ENCODE measurements around the gene C10orf71.

The C10orf71 gene

DNA sequence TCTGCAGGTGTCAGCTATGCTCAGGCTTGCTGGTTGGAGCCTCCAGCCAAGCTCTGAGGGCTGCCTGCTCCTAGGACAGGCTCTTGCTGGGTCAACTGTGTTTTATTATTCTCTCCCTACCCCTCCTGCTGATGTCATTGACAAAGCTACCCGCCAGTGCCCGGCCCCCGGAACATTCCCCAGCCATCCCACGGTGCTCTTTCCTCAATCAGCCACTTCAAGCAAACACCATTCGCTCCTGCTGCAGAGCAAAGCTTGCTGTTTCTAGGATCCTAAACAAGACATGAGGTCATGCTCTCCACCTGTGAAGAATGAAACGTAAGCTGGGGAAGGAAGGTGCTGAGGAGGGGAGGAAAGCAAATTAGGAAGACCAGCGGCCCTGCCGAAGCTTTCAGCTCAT lies 2.1 kb upstream of the C10orf71 start:
- DNase-seq, result no peak

DNA sequence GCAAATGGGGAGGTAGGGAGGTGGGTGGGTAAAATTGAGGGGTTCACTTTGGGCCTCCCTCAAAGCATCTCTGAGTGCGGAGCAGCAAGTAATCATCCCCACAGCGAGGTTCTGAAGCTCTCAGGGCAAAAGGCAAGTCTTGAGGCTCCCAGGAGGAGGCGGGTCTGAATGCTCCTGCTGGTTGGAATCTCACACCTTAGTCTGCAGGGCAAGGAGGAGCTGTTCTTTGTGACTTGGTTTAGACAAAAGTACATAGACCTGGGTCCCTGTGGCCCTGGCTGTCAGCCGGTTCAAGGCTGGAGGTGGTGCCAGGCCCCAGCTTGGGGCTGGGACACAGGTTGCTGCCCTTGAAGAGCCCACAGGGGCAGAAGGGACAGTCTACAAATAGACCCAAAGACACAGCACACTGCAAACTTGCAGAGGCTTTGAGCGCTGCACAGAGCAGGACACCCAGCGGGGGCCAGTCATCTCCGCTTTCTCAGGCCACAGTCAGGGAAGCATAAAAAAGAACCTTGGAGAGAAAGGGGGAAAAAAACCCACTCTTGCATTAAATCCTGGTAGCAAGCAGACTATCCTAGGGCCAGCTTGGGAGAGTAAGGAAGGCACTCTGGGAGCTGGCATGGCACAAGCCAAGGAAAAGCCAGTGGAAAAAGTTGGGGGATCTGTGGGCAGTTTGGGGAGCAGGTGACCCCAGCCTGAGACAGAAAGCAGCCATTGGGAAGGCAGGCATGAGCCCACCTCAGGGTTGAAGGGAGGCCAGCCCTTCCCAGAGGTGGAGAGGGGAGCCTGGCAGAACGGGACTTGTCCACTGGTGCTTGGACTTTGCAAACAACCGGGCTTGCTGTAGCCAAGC lies 926 bp upstream of the C10orf71 start:
- DNase-seq, result no peak

DNA sequence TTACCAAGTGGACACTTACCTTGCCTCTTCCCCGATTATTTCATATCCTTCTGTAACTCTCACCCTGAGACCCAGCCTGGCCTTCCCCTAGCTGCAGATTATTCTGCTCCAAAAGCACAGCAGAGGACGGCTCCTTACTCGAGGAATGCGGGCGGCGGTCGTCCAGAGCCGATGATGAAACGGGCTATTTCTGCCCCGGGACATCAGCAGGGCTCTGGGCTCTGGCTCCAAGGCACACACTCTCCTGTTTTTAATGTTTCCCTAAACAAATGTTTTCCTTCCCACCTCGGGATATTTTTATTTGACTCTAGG lies 343 bp upstream of the C10orf71 start:
- no peak for DNase-seq

DNA sequence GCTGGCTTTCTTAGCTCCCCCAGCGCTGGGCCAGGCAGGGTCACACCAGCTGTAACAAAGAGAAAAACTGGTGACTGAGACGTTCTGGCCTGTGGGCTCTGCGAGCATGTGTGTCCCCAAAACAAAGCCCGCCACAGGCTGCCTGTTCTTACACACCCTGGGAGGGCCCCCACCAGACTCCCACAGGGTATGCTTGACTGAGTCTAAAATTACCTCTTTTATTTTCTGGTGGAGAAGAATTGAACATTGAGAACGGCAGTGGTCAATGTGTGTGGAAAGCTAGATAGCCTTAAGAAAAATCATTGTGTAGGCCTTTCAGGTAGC lies 808 bp downstream of the C10orf71 start:
- DNase-seq, result no peak

DNA sequence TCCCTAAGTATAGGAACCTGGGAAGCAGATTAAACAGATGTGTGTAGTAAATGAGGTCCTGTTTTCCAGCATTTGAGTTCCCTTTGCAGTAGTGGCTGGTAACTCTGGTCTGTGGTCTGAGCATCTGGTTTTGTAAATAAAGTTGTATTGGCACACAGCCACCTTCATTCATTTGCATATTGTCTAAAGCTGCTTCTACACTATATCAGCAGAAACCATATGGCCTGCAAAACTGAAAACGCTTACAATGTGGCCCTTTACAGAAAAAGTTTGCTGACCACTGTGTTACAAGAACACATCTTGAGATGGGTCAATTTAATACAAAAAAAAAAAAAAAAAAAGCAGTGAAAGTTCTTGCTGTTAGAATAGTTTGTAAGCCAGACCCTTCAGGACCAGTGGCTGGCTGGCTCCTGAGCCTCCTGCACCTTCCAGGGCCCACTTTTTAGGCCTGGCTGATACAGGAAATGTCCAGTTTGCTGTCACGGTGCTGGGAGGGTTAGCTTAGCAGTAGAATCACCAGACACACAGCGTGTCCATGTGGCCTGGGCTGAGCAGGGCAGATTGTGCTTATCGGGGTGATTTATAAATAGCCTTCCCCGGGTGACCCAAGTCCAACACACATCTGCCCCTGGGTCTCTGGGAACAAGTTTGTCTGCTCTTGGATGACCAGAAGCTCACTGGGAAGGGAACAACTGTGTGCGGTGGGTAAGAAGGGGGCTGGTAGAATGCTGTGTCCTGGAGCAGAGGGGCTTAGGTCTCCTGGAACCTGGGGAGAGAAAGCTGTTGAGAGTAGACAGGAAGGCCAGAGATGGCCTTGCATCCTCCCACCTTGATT lies 1.4 kb downstream of the C10orf71 start:
- peak; percentile 16 to 61 (median 48) for DNase-seq

DNA sequence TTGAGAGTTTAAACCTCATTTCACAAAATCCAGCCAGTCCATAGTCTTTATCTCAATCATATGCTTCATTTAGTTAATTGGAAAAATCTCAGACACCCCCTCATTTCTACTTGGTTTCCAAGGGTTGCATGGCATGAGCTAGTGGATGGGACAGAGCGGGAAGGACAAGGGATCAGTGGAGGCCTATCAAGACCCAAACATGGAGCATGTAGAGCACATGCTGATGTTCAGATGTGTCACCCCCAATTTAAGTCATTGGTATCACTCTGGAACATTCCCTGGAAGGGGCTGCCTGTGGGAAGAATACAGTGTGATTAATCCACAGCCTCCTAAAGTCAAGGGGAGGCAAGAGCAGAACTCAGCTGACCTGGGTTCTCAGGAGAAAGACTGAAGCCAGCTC lies 2.3 kb downstream of the C10orf71 start:
- DNase-seq, result no peak

DNA sequence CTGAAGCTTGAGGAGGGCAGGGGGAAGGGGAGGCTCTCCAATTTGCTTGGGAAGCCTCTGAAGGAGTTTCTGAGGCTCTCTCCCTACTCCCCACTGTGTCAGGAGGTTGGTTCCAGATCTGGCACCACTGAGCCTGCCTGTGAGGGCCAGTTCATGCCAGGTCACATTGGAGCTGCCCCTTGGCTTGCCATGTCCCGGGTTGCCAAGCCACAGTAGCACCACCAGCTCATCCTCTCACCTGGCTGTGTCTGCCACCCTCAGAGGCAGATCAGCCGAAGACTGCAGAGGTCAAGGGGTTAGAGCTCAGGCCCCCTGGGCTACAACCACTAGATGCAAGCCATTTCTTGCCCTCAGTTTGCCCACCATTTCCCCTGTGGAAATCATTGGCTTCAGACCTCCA lies 3.1 kb downstream of the C10orf71 start:
- DNase-seq, result no peak

DNA sequence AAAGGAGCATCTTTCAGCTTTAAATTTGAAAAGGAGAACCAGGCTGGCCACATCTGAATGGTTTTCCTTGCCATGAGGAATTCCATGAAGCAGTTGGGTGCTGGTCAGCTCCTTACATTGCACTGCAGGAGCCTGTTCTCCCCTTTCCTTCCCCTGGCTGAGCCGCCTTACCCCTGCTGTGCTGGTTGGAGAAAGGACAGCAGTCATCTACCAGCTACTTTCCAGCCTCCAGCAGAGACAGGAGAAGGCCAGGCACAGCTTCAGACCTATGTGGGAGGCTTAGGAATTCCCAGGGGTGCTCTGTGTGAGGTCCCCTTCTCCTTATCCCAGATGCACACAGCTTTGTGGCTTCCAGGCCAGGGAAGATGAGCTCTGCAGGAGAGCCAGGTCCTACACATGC lies 4.7 kb downstream of the C10orf71 start:
- DNase-seq, result no peak

DNA sequence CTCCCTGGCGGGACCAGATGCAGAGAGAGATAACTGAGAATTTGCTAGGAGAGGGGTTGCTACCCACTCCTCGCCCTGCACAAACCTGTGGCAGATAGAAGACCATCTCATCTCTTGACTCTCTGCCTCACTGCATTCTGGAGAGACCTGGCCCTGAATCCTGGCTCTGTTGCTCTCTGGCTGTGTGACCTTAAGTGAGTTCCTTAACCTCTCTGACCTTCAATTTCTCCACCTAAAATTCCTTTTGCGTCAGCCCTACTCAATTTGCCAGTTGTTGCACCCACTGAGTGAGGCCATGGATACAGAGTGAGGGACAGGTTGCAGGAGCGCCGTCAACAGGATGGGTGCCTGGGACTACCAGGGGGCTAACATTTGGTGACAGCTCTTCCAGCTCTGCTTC lies 5.2 kb downstream of the C10orf71 start:
- DNase-seq, result no peak

DNA sequence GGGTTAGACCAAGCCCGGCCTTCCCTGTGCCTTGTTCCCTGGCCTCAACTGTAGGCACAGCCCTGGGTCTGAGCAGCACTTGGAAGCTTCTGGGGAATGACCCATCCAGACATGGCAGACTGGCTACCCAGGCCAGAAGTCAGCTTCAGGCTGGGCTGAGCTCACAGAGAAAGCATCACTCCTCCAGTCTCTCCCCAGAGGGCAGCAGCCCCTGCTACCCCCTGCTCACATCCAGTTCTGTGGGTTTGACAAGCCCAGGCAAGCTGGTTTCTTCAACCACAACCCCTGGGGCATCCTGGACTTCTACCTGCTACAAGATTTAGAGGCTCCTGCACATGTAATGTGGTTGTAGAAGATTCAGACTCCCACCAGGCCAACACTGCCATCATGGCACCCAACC lies 9.0 kb downstream of the C10orf71 start:
- DNase-seq, result no peak

DNA sequence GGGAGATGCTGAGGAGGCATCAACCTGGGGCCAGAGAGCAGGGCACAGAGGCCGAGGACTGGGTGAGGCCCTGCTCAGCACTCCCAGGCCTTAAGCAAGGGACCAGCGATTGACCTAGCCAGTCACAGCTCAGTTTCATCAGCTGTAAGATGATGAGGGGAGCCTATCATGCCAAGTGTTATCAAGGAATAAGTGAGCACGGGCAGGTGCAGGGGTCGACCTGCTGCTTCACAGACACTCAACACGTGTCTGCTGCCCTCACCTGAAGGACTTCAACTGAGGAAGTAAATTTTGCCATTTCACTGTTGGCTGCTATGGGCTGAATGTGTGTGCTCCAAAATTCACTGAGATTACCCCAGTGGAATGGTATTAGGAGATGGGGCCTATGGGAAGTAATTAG lies 9.9 kb downstream of the C10orf71 start:
- DNase-seq, result no peak

DNA sequence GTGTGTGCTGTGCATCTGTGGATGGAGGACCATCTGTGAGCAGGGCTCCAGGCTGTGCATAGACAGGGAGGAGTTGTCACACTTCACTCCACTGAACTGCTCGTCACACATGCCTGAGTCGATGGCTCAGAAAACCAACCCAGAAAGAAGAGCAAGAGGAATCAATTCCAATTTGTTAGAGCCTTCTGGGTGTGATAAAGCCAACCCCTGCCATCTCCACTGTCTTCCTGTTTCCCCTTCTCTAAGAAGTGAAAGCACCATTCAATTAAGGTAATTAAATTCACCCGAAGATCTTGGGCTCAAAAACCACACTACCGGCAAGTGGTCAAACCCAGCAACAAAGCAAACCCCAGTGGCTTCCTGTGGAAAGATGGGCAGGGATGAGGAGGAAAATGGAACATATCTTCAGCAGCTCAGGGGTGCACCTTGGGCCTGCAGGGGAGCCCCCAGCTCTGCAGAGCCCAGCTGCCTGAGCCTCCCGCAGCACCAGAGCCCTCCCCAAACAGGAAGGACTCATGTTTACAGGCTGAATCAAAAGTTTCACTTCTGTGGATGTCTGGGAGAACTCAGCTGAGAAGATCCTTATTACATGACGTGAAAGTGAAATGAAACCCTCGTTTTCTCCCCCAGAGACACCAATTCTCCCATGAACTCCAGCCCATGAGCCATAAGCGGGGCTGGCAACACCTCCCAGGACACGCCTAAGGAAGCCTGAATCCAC lies 10.9 kb downstream of the C10orf71 start:
- DNase-seq, result peak; percentile 53 to 76 (median 62)

DNA sequence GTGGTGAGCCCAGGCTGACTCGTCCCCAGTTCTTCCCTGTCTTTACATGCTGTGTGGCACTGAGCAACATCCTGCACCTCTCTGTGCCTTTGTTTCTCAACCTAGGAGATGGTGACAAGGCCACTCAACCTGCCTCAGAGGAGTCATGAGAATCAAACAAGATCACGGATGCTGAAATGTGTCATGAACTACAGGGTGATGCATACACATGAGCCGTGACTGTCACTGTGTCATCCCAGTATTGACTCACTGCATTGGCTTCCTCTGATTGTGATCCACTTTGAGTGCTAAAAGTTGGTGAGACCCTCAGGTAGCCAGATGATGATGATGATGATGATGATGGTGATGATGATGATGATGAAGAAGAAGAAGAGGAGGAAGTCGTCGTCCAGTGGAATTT lies 11.5 kb downstream of the C10orf71 start:
- peak; percentile 46 to 79 (median 59) for DNase-seq

DNA sequence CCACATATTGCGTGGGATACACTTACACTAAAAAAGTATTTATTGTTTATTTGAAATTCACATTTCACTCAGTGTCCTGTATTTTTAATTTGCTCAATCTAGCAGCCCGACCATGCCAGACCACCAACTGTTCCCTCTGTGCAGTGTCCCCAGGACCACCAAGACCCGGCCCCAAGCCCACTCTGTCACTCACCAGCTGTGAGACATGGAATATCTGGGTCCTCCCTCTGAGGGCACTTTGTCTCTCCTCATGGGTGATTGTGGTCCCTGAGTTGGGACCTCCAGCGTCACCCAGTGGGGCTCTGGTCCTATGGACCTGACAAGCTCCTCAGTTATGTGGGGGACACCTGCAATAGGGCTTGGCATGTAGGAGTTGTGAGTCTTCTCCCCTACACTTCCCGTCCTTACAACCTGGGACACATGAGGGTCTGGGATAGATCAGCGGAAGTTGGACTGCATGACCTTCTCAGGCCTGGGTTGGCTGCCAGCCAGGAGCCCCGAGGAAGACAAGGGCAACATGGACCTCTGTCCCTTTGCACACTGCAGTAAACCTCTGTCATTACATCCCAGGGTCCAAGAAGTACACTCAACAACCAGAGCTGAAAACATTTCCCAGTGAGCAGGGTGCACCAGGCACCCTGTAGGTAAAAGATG lies 12.1 kb downstream of the C10orf71 start:
- DNase-seq, result peak in 1 of 4 experiments; percentile 14

DNA sequence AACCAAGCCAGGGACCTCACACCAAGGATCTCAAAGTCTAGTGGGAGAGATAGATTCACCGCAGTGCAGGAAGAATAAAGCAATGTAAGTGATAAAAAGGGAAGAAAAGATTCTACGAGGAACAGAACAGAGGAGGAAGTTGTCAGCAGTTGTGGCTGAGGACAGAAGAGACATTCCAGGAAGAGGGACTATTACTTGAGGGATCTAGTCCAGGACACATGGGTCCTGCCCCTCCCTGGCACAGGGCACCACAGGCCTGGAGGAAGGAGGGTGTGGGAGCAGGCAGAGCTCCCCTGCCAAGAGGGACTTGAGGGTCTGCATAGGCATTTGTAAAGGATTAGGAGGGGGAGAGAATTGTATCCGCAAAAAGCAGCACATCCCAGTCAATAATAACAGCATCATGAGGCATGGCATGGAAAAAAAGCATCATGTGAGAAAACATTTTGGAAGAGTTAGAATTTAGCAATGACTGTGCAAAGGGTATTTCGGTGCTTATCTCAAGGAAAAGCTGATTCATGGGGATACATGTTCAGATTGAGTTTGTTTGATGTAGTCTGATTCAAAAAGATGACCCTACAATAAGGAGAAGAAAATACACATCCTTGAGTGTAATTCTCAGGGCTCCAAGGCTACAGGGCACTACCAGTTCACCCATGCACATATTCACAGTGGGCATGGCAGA lies 12.7 kb downstream of the C10orf71 start:
- peak; percentile 25 to 56 (median 44) for DNase-seq

DNA sequence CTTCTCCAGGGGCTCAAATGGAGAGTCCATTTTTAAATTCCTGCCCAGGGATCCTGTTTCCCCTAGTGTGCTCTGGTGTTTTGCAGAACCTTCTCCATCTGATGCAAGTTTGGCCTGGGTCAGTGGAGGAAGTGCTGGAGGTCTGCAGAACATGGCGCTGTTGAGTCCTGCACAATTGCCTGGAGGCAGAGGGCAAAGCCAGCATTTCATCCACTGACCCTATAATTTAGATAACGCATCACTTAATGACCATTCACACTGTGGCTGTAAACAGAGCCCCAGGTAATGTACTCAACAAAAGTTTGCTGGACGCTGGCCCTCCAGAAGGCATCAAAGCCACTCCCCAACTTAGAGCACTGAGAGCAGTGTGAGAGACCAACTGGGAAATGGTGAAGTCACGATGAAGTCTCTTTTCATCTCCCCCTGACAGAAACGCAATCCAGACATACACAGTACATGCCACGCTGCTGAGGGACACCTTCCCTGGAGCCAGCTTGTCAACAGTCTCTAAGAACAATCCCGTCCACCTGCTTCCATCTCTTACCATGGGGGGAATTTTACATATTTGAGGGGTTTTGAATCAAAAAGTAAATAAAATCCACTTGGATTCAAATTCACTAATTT lies 13.4 kb downstream of the C10orf71 start:
- DNase-seq, result peak; percentile 42 to 70 (median 58)

DNA sequence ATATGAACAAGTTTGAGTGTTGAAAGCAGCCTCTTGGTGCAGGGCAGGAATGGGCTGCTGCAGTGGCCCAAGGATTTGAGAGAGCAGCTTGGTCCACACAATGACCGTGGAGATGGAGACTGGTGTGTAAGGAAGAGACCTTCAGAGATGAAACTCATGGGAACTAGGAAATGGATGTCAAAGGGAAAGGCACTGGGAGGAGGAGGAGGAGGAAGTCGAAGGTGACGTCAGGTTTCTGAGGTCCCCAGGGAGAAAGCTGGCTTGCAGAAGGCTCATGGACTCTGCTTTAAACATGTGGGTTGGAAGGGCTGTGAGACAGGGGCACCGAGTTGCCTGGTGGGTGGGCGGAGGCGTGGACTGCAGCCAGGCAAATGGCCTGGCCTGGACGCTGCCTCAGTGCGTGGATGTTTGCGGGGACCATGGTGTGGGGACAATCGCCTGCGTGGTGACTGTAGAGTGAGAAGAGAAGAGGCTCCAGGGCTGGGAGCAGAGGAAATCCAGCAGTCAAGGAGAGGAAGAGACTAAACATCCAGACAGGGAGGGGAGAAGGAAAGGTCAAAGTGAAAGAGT lies 14.6 kb downstream of the C10orf71 start:
- DNase-seq, result no peak

DNA sequence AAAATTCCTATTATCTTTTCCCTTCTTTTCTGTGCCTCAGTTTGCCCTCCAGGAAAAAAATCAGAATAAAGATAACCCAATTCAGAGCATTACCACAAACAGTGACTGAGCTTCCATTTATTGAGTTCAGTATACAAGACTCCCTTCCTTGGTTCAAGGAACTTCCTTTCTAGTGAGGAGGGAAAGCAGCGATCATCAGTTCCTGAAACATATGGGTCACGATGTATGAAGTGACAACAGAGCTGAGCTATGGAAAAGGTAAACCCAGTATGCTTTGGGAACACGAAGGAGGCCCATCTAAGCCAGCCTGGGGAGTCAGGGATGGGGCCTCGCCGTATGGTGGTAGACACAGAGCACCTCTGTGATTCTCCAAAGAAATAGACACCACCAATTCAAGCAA lies 15.8 kb downstream of the C10orf71 start:
- peak; percentile 27 to 63 (median 42) for DNase-seq

DNA sequence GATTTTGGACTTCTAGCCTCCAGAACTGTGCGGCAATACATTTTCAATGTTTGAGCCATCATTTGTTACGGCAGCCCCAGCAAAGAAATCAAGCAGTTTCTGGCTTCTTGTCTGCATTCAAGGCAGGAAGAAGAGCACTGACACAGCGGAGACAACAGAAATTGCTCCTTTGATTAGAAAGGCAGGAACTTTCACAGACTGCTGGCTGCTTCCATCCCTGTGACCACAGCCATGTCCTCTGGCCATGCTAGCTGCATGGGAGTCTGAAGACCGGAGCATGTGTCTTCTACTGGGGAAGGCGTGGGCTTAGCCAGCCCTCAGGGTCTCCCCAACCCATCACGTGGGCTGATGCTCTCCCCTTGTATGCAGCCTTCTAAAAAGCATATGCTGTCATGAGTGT lies 19.1 kb downstream of the C10orf71 start:
- no peak for DNase-seq

DNA sequence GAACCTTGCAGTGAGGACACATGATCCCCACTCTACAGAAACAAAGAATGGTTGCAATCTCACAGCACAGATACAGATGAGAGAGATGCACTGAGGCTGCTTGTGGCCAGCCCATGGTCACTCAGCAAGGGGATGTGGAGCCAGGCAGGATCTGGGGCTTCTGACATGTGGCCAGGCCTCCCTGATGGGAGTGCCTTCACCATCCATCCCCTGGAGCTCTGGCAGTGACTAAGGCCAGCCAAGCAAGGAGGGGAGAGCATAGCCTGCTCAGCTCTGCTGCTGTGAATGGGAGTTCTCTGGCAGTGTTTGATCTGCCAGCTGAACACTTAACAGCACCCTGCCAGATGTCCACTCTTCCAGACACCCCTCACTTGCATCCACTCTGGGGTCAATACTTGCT lies 19.8 kb downstream of the C10orf71 start:
- DNase-seq, result no peak

DNA sequence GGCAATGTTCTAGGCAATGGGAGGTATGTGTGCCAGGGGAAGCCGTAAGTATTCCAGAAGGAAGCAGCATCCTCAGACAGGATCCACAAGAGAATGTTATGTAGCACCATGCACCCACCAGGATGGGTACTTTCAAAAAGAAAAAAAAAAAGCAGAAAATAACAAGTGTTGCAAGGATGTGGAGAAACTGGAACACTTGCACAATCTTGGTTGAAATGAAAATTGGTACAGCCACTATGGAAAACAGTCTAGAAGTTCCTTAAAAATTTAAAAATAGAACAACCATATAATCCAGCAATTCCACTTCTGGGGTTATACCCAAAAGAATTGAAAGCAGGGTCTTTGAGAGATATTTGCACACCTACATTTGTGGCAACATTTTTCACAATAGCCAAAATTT lies 20.2 kb downstream of the C10orf71 start:
- DNase-seq, result peak in 2 of 4 experiments; percentile 38 to 53

DNA sequence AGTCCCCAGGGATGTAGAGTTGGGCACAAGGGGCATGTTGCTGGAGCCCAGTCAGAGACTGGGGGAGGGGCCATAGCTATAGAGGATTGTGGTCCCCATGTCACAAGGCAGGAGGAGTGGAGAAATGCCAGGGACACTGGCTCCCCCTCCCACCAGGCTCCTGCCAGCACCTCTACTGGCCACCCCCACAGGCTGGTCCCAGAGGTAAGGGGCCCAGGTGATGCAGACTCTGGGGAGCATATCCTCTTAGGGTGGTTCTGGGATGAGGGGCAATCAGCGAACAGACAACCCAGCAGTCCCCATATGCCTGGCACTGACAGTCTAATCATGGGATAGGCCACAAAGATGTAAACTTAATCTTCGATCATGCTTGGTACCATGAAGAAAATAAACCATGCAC lies 21.2 kb downstream of the C10orf71 start:
- no peak for DNase-seq

Measured in suppressor macrophage (primary cell).